GM19328 (cell line): ENCODE results near the gene DGCR6.
"Not testable (repeated sequence)": the region's sequence is repeated elsewhere in the genome, so short reads cannot be mapped to it uniquely, and the experiment has no call there.

ENCODE experiments used
- ATAC-seq: cut with Tn5 transposase; IDR thresholded peaks from one replicate; pipeline ENCODE4 v1.9.1; 2021; ENCODE audit warnings: mild to moderate bottlenecking, moderate library complexity; ENCODE audit not compliant: unreplicated experiment

The DGCR6 gene

GRCh38 chr22:18959741-18960140 lies 53.6 kb downstream of the DGCR6 start:
- ATAC-seq: not testable (repeated sequence)

GRCh38 chr22:18960166-18960820 lies 54.2 kb downstream of the DGCR6 start:
- not testable (repeated sequence) for ATAC-seq

- ATAC-seq: not testable (repeated sequence)
Measured at GRCh38 chr22:18961201-18961600, 55.1 kb downstream of the DGCR6 start.
